ENCODE measurements around the gene USP22.

GRCh38 chr17:20998571-20999043 lies 44.2 kb downstream of the USP22 start:
- no peak for TF ChIP-seq CTCF (IDR thresholded peaks at IDR 0.05)
- no peak; the same call in 1 of the 2 replicates for TF ChIP-seq POLR2AphosphoS5 (IDR thresholded peaks at IDR 0.05; ENCODE audit: low read depth, low read length)
